ENCODE results near the gene RSAD2.

- TF ChIP-seq POLR2A (IDR thresholded peaks at IDR 0.05) (no peak), EP300 (IDR thresholded peaks at IDR 0.05) (no peak), POLR2AphosphoS5 (IDR thresholded peaks at IDR 0.05) (no peak)
- TF ChIP-seq, protein P1, sequence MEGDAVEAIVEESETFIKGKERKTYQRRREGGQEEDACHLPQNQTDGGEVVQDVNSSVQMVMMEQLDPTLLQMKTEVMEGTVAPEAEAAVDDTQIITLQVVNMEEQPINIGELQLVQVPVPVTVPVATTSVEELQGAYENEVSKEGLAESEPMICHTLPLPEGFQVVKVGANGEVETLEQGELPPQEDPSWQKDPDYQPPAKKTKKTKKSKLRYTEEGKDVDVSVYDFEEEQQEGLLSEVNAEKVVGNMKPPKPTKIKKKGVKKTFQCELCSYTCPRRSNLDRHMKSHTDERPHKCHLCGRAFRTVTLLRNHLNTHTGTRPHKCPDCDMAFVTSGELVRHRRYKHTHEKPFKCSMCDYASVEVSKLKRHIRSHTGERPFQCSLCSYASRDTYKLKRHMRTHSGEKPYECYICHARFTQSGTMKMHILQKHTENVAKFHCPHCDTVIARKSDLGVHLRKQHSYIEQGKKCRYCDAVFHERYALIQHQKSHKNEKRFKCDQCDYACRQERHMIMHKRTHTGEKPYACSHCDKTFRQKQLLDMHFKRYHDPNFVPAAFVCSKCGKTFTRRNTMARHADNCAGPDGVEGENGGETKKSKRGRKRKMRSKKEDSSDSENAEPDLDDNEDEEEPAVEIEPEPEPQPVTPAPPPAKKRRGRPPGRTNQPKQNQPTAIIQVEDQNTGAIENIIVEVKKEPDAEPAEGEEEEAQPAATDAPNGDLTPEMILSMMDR (IDR thresholded peaks at IDR 0.05), result no peak
Measured at GRCh38 chr2:6943971-6944370, 66.4 kb downstream of the RSAD2 start.
